SK-N-SH (cell line): Measurements from ENCODE around the gene PRDM5. TPM values are rescaled to one million over a fixed set of nuclear protein-coding genes. Genes with fewer than 3 reads are reported as not detected.

ENCODE experiments used
- CTCF ChIA-PET: fragments of 300-600, 350-600 bp; formaldehyde crosslinking; extraction: SDS; loops from one replicate; lab custom pipeline; 2021; lab: Yijun Ruan, JAX
- POLR2A ChIA-PET: fragments of 350-600 bp; sonication (Branson Sonifier 250); formaldehyde crosslinking; extraction: SDS; loops from one replicate; lab custom pipeline; 2020; ENCODE audit warnings: antibody characterized with exemption, inconsistent platforms; lab: Yijun Ruan, JAX
- DNase-seq: peaks from one replicate; pipeline ENCODE4 v3.0.0; 2012
- H2AFZ ChIP-seq: fragments of 200-600 bp; sonication (generic); 2 replicates; pipeline ENCODE4 v1.8.1; 2016; ENCODE audit warnings: antibody characterized with exemption, mild to moderate bottlenecking, low read depth
- H3F3A ChIP-seq: fragments of 200-600 bp; sonication (generic); replicated peaks from 2 replicates; pipeline ENCODE3; 2016; ENCODE audit warnings: antibody characterized with exemption, mild to moderate bottlenecking; ENCODE audit not compliant: insufficient read depth
- H3K27ac ChIP-seq, 2 experiments: fragments of 200-500 bp in 1 of 2; fragments of 200-600 bp in 1 of 2; sonication (Bioruptor generic) in 1 of 2; sonication (generic), shearing (Covaris generic) in 1 of 2; 2 replicates each; pipeline versions ENCODE4 v1.5.1 to v1.6.1; 2014 to 2016; ENCODE audit warnings: low read depth in 2 of 2, inconsistent platforms in 1 of 2, low read length in 1 of 2, mild to moderate bottlenecking in 1 of 2, mixed read lengths in 1 of 2
- H3K27me3 ChIP-seq: fragments of 200-600 bp; sonication (generic), shearing (Covaris generic); 2 replicates; pipeline ENCODE4 v1.6.1; 2016; ENCODE audit warnings: mixed run types; ENCODE audit not compliant: insufficient read depth
- H3K36me3 ChIP-seq, 2 experiments: fragments of 200-500 bp in 1 of 2; fragments of 200-600 bp in 1 of 2; sonication (Bioruptor generic) in 1 of 2; sonication (generic) in 1 of 2; replicated peaks in 1 of 2; 2 replicates each; pipeline versions ENCODE3 to v1.5.1; 2014 to 2016; ENCODE audit warnings: low read length in 1 of 2, mild to moderate bottlenecking in 1 of 2; ENCODE audit not compliant: insufficient read depth in 2 of 2, control insufficient read depth in 1 of 2
- H3K4me1 ChIP-seq, 2 experiments: fragments of 200-500 bp in 1 of 2; fragments of 200-600 bp in 1 of 2; sonication (Bioruptor generic) in 1 of 2; sonication (generic), shearing (Covaris generic) in 1 of 2; 2 replicates each; pipeline versions ENCODE4 v1.5.1 to v1.6.1; 2014 to 2016; ENCODE audit warnings: low read depth in 1 of 2, low read length in 1 of 2, mixed run types in 1 of 2; ENCODE audit not compliant: insufficient read depth in 2 of 2, control insufficient read depth in 1 of 2
- H3K4me2 ChIP-seq: fragments of 200-600 bp; sonication (generic), shearing (Covaris generic); 2 replicates; pipeline ENCODE4 v1.6.1; 2017; ENCODE audit warnings: mixed run types
- H3K4me3 ChIP-seq, 2 experiments: fragments of 200-500 bp in 1 of 2; fragments of 200-600 bp in 1 of 2; sonication (Bioruptor generic) in 1 of 2; sonication (generic), shearing (Covaris generic) in 1 of 2; 2 replicates each; pipeline versions ENCODE4 v1.5.1 to v1.8.1; 2014 to 2016; ENCODE audit warnings: low read depth in 2 of 2, inconsistent platforms in 1 of 2, low read length in 1 of 2, mild to moderate bottlenecking in 1 of 2, mixed read lengths in 1 of 2, moderate library complexity in 1 of 2
- H3K79me2 ChIP-seq: fragments of 200-600 bp; sonication (generic); 2 replicates; pipeline ENCODE4 v1.8.1; 2017; ENCODE audit warnings: mild to moderate bottlenecking; ENCODE audit not compliant: insufficient read depth
- H3K9ac ChIP-seq: fragments of 200-600 bp; sonication (generic); 2 replicates; pipeline ENCODE4 v1.6.1; 2017; ENCODE audit warnings: mixed run types
- H3K9me2 ChIP-seq: fragments of 200-600 bp; sonication (generic); 2 replicates; pipeline ENCODE4 v1.6.1; 2017; ENCODE audit warnings: mixed run types
- H3K9me3 ChIP-seq: fragments of 200-600 bp; sonication (generic); 2 replicates; pipeline ENCODE4 v1.6.1; 2017; ENCODE audit warnings: mixed run types, mild to moderate bottlenecking, moderate library complexity
- H4K20me1 ChIP-seq: fragments of 200-600 bp; sonication (generic); 2 replicates; pipeline ENCODE4 v1.6.1; 2017; ENCODE audit warnings: mild to moderate bottlenecking, mixed run types; ENCODE audit not compliant: insufficient read depth
- ELF1 ChIP-seq: IDR thresholded peaks from 2 replicates; pipeline ENCODE4 v1.4.0; 2012
- EZH2phosphoT487 ChIP-seq: fragments of 200-600 bp; sonication (generic); IDR thresholded peaks from 2 replicates; pipeline ENCODE4 v1.6.1; 2017; ENCODE audit warnings: low read depth, mixed run types, mild to moderate bottlenecking, antibody characterized with exemption, moderate library complexity, borderline replicate concordance
- GATA2 ChIP-seq: sonication (generic); formaldehyde crosslinking; IDR thresholded peaks from 2 replicates; pipeline ENCODE4 v1.5.0; 2020; ENCODE audit warnings: mild to moderate bottlenecking, missing genetic modification reagents
- PBX3 ChIP-seq: IDR thresholded peaks from 2 replicates; pipeline ENCODE4; 2012
- RCOR1 ChIP-seq: fragments of 150-350 bp; IDR thresholded peaks from 2 replicates; pipeline ENCODE4 v1.6.1; 2017; ENCODE audit warnings: antibody characterized with exemption, low read length
- REST ChIP-seq: IDR thresholded peaks from 2 replicates; pipeline ENCODE4 v1.6.1; 2012; ENCODE audit warnings: mild to moderate bottlenecking, low read depth, low read length, moderate library complexity
- SIN3A ChIP-seq: IDR thresholded peaks from 2 replicates; pipeline ENCODE4 v1.6.1; 2012; ENCODE audit warnings: low read depth, mild to moderate bottlenecking, low read length, moderate library complexity, borderline replicate concordance
- TCF12 ChIP-seq: IDR thresholded peaks from 2 replicates; pipeline ENCODE4 v1.4.0; 2012
- TEAD4 ChIP-seq: IDR thresholded peaks from 2 replicates; pipeline ENCODE4 v1.4.0; 2012; ENCODE audit warnings: mild to moderate bottlenecking, borderline replicate concordance; ENCODE audit not compliant: insufficient read depth
- USF1 ChIP-seq: IDR thresholded peaks from 2 replicates; pipeline ENCODE4 v1.4.0; 2012; ENCODE audit warnings: low read depth, borderline replicate concordance
- USF2 ChIP-seq: fragments of 150-350 bp; IDR thresholded peaks from 2 replicates; pipeline ENCODE4 v1.6.1; 2017; ENCODE audit warnings: antibody characterized with exemption, low read length, low read depth, borderline replicate concordance
- ZBTB33 ChIP-seq: IDR thresholded peaks from 2 replicates; pipeline ENCODE4 v1.4.0; 2012; ENCODE audit warnings: low read depth, borderline replicate concordance
- WGBS: methylation state at CpG from one replicate; pipeline ENCODE4 v1.1.6; 2017; ENCODE audit warnings: low lambda C conversion rate; 5-methylcytosine and 5-hydroxymethylcytosine counted together
- polyA plus RNA-seq, 3 experiments: library from polyadenylated mRNA; depleted of rRNA; stranded (reverse); fragments of >200 nt; gene quantifications; 2 replicates each; pipeline ENCODE4 v1.2.3, GENCODE V29; 2012

PRDM5 gene
- polyA plus RNA-seq, 1 of the 3 experiments (the other 2 are of a cell fraction) = 3.8 TPM

- DNase-seq = no peak
- Histone ChIP-seq H3K79me2 (no peaks in the 10 kb centered on the region), H3F3A (no peaks in the 10 kb centered on the region), H3K4me1 (no peaks in the 10 kb centered on the region; a peak in 1 of 4 replicates), H4K20me1 (no peaks in the 10 kb centered on the region), H3K4me3 (no peak overlapping the region), H3K4me2 (no peak overlapping the region), H3K27ac (no peak overlapping the region), H3K9ac (no peak overlapping the region), H3K27me3 (no peaks in the 10 kb centered on the region), H3K36me3 (no peaks in the 10 kb centered on the region), H3K9me2 (no peaks in the 10 kb centered on the region), H2AFZ (no peak overlapping the region), H3K9me3 (no peaks in the 10 kb centered on the region)
- no peak for TF ChIP-seq REST
- TF ChIP-seq EZH2phosphoT487 = no peak
- TF ChIP-seq GATA2 (CRISPR knock-in tag) = no peak
- no peak for TF ChIP-seq ELF1
- no peak for TF ChIP-seq USF1
- TF ChIP-seq SIN3A = no peak
- no peak for TF ChIP-seq USF2
- no peak for TF ChIP-seq TCF12
- no peak for TF ChIP-seq TEAD4
- no peak for TF ChIP-seq RCOR1
- no peak for TF ChIP-seq PBX3
- no peak for TF ChIP-seq ZBTB33
- CTCF ChIA-PET = interaction anchor here (0.9 kb wide), 1 partner anchor 14 kb away, joined by 3 read pairs; no protein-coding TSS in a partner anchor
- 90% methylated on average over 1 of the region's 1 CpG for WGBS
- POLR2A ChIA-PET = no interaction called here
Observed at GRCh38 chr4:120703908-120704307, 218.6 kb downstream of the PRDM5 start.
